Measurements from ENCODE around the gene MYO15A. TPM values are rescaled to one million over a fixed set of nuclear protein-coding genes. Genes with fewer than 3 reads are reported as not detected.
"Not testable (repeated sequence)": the region's sequence is repeated elsewhere in the genome, so short reads cannot be mapped to it uniquely, and the experiment has no call there.

The MYO15A gene
- total and polyA plus RNA-seq, 7 donors, result 0.10 to 0.76 (median 0.28) TPM

DNA sequence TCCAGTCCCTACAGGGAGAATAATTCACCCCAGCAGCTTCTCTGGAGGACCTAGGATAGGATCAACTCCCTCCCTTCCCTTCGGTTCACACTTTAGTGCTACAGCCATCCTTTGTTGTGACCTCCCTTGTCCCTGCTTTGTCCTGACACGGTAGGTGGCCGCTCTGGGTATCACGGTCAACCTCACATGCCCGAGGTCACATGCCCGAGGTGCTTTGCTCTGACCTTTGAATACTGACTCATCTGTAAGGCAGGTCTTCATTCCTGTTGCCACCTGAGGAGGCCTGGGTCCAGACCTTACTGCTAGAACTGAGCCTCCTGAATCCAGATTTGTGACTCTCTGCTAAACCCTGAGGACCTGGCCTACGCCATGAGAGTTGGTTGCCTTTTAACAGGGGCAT, 94.8 kb downstream of the MYO15A start:
- Histone ChIP-seq H3K27me3 (ENCODE audit: insufficient read depth in 3 of 3, low read length in 2 of 3) (no peaks in the 10 kb centered on the region), H3K9me3 (no peaks in the 10 kb centered on the region), H3K27ac (no peak overlapping the region), H3K36me3 (ENCODE audit: insufficient read depth in 1 of 2, low read depth in 1 of 2) (peaks cover 2 to 73% of the 10 kb centered on the region in 2 donors), H3K4me1 (peaks cover 30% of the 10 kb centered on the region), H3K4me3 (no peak overlapping the region)
- WGBS, 3 donors, result 41 to 60% (median 60%) methylated on average over 7 of the region's 7 CpGs
- no peak for DNase-seq
- no peak for TF ChIP-seq CTCF (IDR thresholded peaks at IDR 0.05)
- intact Hi-C loops (cut with DNase I), result no loop called here
- ATAC-seq, result peak in 3 of 4 donors; percentile 15 to 38 (median 27)

DNA sequence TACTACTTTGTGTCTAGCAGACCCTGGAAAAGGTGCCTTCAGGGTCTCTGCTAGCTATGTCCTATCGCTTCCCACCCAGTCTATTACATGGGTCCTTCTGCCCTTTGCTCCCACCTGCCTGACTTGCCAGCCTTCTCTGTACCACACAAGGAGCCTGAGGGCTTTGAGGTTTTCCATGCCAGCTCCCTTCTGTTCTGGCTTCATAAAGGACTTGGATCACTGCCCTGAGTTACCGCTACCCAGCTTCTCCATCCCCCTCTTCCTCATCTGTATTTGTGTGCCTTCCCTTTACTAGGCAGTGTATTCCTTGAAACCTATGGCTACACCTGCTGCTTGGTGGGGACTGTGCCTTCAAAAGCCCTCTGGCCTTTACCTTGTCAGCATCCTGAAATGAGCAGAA, 97.3 kb downstream of the MYO15A start:
- Histone ChIP-seq H3K4me3 (no peak overlapping the region), H3K4me1 (peaks cover 17% of the 10 kb centered on the region), H3K36me3 (ENCODE audit: insufficient read depth in 1 of 2, low read depth in 1 of 2) (peaks cover 2 to 84% of the 10 kb centered on the region in 2 donors), H3K9me3 (no peaks in the 10 kb centered on the region), H3K27me3 (ENCODE audit: insufficient read depth in 3 of 3, low read length in 2 of 3) (no peaks in the 10 kb centered on the region), H3K27ac (no peak overlapping the region)
- no peak for ATAC-seq
- intact Hi-C loops (cut with DNase I), result no loop called here
- TF ChIP-seq CTCF (IDR thresholded peaks at IDR 0.05), result no peak
- DNase-seq, result no peak
- 66 to 81% (median 67%) methylated on average over 2 of the region's 2 CpGs for WGBS, 3 donors

DNA sequence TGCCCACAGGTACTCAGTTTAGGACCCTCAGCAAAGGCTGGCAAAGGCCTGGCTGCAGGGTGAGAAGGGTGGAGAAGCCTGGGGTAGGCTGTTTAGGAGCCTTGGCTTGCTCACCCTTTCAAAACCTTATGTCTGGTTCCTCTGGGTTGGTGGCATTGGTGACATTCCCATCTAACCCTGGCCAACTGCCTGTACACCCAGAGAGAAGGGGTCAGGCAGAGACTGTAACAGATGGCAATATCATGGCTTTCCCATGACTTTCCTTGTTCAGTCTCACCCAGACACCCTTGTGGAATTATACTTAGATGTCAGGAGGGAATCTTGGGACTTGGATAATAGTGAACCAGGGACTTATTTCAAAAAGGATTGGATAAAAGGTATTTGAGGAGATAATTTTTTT, 98.4 kb downstream of the MYO15A start:
- H3K4me1 ChIP-seq, result peaks cover 11% of the 10 kb centered on the region
- ATAC-seq (no peak), DNase-seq (no peak)
- TF ChIP-seq CTCF (IDR thresholded peaks at IDR 0.05), result no peak
- H3K36me3 ChIP-seq (ENCODE audit: insufficient read depth in 1 of 2, low read depth in 1 of 2), result peaks cover 2 to 83% of the 10 kb centered on the region in 2 donors
- intact Hi-C loops (cut with DNase I), result no loop called here
- H3K4me3 ChIP-seq, result no peak overlapping the region
- H3K27ac ChIP-seq, result no peak overlapping the region
- H3K9me3 ChIP-seq, result no peaks in the 10 kb centered on the region
- no peaks in the 10 kb centered on the region for H3K27me3 ChIP-seq (ENCODE audit: insufficient read depth in 3 of 3, low read length in 2 of 3)

GRCh38 chr17:18208092-18208491, 99.5 kb downstream of the MYO15A start:
- no peak for TF ChIP-seq CTCF (IDR thresholded peaks at IDR 0.05)
- no peak for DNase-seq
- Histone ChIP-seq H3K9me3 (no peaks in the 10 kb centered on the region), H3K36me3 (ENCODE audit: insufficient read depth in 1 of 2, low read depth in 1 of 2) (peaks cover 2 to 76% of the 10 kb centered on the region in 2 donors), H3K4me3 (no peak overlapping the region), H3K4me1 (no peaks in the 10 kb centered on the region), H3K27ac (no peak overlapping the region), H3K27me3 (ENCODE audit: insufficient read depth in 3 of 3, low read length in 2 of 3) (no peaks in the 10 kb centered on the region)
- intact Hi-C loops (cut with DNase I), result no loop called here
- WGBS, 3 donors, result 84 to 90% (median 88%) methylated on average over 19 of the region's 19 CpGs
- no peak for ATAC-seq

GRCh38 chr17:18213666-18214270, 105.2 kb downstream of the MYO15A start:
- WGBS, 3 donors, result 53 to 66% (median 60%) methylated on average over 7 of the region's 7 CpGs

DNA sequence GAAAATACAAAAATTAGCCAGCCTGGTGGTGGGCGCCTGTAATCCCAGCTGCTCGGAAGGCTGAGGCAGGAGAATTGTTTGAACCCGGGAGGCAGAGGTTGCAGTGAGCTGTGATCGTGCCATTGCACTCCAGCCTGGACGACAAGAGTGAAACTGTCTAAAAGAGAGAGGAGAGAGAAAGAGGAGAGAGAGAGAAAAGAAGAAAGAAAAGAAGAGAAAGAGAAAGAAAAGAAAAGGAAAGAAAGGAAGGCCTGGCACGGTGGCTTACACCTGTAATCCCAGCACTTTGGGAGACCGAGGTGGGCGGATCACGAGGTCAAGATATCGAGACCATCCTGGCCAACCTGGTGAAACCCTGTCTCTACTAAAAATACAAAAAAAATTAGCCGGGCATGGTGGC, 108.3 kb downstream of the MYO15A start:
- intact Hi-C loops (cut with DNase I), result loop anchor here (5.0 to 10.0 kb wide), 2 partner anchors 72 to 75 kb away; no protein-coding TSS in a partner anchor

More at GRCh38 chr17:18213666-18214270, 105.2 kb downstream of the MYO15A start:
- no peaks in the 10 kb centered on the region for H3K9me3 ChIP-seq
- no peak overlapping the region for H3K27ac ChIP-seq
- H3K4me1 ChIP-seq, result peaks cover 4% of the 10 kb centered on the region
- DNase-seq (no peak), ATAC-seq (no peak)
- intact Hi-C loops (cut with DNase I), result loop anchor here in 1 of 2 donors (10.0 kb wide), 1 partner anchor 69 kb away; no protein-coding TSS in a partner anchor
- peaks cover 0 to 26% of the 10 kb centered on the region in 2 donors for H3K36me3 ChIP-seq (ENCODE audit: insufficient read depth in 1 of 2, low read depth in 1 of 2)
- H3K4me3 ChIP-seq, result no peak overlapping the region
- no peaks in the 10 kb centered on the region for H3K27me3 ChIP-seq (ENCODE audit: insufficient read depth in 3 of 3, low read length in 2 of 3)
- TF ChIP-seq CTCF (IDR thresholded peaks at IDR 0.05), result no peak

More for the DNA sequence above, 108.3 kb downstream of the MYO15A start:
- H3K36me3 ChIP-seq (ENCODE audit: insufficient read depth in 1 of 2, low read depth in 1 of 2); H3K9me3 ChIP-seq; H3K4me1 ChIP-seq; H3K27ac ChIP-seq; DNase-seq; H3K4me3 ChIP-seq; H3K27me3 ChIP-seq (ENCODE audit: insufficient read depth in 3 of 3, low read length in 2 of 3); ATAC-seq: not testable (repeated sequence)
- 56 to 70% (median 59%) methylated on average over 11 of the region's 11 CpGs for WGBS, 3 donors

Measured in psoas muscle (tissue), 8 donors.